GM13976 (cell line): ENCODE results near the gene ACSF3.

Experiments
- DNase-seq: peaks from one replicate; pipeline ENCODE4 v3.0.0; 2012; ENCODE audit warnings: low spot score
- in situ Hi-C: fragments of 300-500 bp; cut with MboI; formaldehyde crosslinking; loops from one replicate; pipeline ENCODE4 v1.12.0; 2022; ENCODE audit warnings: low sequenced_read_pairs, mixed read lengths, inconsistent platforms; ENCODE audit not compliant: unreplicated experiment
- TF ChIP-seq, protein P1 (sequence below): IDR thresholded peaks from 2 replicates; pipeline ENCODE4 v1.5.1; 2012; ENCODE audit warnings: borderline replicate concordance, mild to moderate bottlenecking; ENCODE audit not compliant: insufficient read depth; ENCODE audit errors: extremely low read depth, missing control alignments, control extremely low read depth

The ACSF3 gene

DNA sequence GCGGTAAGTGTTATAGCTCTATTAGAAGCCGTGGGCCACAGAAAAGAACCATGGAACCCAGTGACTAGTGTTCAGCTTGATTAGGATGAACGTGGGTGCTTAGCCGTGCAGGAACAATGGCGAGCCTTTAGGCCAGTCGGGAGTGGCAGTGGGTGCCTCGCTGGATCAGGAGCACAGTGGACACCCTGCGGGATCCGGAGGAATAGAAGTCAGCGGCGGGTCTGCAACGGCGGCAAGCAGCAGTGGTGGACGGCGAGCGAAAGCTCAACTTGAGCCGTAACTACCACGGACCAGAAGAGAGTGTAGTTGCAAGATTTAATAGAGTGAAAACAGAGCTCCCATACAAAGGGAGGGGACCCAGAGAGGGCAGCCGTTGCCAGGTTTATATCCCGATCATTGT, 40.6 kb downstream of the ACSF3 start:
- TF ChIP-seq, protein P1, sequence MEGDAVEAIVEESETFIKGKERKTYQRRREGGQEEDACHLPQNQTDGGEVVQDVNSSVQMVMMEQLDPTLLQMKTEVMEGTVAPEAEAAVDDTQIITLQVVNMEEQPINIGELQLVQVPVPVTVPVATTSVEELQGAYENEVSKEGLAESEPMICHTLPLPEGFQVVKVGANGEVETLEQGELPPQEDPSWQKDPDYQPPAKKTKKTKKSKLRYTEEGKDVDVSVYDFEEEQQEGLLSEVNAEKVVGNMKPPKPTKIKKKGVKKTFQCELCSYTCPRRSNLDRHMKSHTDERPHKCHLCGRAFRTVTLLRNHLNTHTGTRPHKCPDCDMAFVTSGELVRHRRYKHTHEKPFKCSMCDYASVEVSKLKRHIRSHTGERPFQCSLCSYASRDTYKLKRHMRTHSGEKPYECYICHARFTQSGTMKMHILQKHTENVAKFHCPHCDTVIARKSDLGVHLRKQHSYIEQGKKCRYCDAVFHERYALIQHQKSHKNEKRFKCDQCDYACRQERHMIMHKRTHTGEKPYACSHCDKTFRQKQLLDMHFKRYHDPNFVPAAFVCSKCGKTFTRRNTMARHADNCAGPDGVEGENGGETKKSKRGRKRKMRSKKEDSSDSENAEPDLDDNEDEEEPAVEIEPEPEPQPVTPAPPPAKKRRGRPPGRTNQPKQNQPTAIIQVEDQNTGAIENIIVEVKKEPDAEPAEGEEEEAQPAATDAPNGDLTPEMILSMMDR: no peak
- in situ Hi-C loops: no loop called here
- DNase-seq: no peak

GRCh38 chr16:89135166-89135565, 41.5 kb downstream of the ACSF3 start:
- in situ Hi-C loops: no loop called here
- TF ChIP-seq, protein P1: no peak
- no peak for DNase-seq

DNA sequence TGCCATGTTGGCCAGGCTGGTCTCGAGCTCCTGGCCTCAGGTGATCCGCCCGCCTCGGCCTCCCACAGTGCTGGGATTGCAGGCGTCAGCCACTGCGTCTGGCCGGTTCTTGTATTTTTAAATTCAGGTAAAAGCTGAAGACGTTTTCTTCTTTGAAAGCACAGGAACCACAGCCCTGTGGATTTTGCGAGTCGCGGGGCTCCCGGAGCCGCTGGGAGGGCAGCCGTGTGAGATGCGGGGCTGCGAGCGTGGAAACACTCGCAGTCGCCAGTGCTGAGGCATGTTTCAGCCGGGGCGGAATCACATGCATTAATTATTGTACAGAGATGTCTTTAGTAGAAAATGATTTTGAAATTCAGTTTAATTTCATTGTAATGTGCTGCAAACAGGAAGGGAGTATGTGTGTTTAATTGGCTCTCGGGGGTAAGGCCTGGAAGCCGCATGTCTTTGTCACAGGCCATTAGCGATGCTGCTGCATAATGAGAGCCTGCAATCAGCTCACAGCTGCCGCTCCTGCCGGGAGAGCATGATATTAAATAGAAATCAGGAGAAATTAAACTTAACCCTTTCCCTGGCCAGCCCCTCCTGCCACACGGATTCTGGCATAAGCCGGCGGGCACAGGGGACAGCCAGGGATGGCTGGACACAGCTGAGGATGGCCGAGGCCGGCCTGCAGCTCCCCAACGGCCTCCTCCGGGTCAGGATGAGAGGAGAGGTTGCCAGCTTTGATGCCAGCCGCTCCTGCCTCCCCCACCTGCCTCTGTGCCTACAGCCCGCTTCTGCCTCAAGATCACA, 42.5 kb downstream of the ACSF3 start:
- DNase-seq: no peak
- in situ Hi-C loops: no loop called here
- TF ChIP-seq, protein P1: no peak

GRCh38 chr16:89136931-89137330, 43.3 kb downstream of the ACSF3 start:
- DNase-seq: no peak
- TF ChIP-seq, protein P1: no peak
- in situ Hi-C loops: no loop called here

DNA sequence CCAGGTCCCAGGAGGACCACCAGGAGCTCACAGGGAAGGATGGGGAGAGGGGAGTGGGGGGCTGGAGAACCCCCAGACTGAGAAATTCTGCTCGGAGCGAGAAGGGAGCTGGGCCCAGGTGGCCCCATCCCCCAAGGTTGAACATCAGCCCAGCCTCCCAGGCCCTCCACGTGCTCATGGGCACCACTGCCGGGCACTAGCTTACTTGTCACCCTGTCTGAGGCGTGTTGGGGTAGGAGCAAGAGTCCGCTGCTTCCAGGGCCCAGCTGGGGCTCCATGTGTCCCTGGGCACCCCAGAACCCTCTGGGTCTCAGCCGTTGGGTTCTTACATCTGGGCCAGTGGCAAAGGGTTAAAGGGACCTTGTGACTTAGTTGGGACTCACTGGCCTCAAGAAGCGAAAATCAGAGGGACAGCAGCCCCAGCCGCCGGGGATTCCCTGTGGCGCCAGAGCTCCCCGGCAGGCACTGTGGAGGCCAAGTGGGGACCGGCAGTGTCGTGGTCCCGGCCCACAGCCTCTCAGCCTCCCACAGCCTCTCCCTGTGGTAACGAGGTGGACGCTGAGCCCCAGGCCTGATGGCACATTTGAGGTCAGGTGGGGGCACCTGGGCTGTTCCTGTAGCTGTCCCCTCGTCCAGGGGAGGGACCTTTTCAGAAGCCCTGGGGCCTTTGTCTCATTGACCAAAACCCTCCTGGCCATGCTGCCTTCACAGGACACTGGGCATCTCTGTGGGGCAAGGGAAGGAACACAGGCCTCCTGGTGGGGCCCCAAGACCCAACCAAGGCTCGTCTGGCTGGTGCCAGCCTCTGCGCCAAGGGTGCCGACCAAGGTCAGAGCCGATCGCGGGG, 44.2 kb downstream of the ACSF3 start:
- DNase-seq: no peak
- in situ Hi-C loops: no loop called here
- TF ChIP-seq, protein P1: no peak

DNA sequence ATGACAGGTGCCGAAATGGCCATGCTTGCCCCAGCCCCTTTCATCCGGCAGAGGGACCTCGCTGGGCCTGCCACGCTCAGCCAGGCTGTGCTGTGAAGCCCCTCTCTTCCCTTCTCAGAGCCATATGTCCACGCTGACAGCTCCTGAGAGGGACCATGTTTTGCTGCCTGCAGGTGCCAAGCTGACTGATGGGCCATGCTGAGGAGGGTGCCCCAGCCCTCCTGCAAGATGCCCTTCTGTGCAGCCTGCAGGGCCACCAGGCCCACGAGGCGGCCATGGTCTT, 44.8 kb downstream of the ACSF3 start:
- no peak for DNase-seq
- in situ Hi-C loops: no loop called here
- TF ChIP-seq, protein P1: no peak
